HG03196 (cell line): ENCODE measurements around the gene EIF3F.

ENCODE experiments used
- ATAC-seq: cut with Tn5 transposase; IDR thresholded peaks from one replicate; pipeline ENCODE4 v1.9.1; 2021; ENCODE audit not compliant: unreplicated experiment

The EIF3F gene, protein sequence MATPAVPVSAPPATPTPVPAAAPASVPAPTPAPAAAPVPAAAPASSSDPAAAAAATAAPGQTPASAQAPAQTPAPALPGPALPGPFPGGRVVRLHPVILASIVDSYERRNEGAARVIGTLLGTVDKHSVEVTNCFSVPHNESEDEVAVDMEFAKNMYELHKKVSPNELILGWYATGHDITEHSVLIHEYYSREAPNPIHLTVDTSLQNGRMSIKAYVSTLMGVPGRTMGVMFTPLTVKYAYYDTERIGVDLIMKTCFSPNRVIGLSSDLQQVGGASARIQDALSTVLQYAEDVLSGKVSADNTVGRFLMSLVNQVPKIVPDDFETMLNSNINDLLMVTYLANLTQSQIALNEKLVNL

DNA sequence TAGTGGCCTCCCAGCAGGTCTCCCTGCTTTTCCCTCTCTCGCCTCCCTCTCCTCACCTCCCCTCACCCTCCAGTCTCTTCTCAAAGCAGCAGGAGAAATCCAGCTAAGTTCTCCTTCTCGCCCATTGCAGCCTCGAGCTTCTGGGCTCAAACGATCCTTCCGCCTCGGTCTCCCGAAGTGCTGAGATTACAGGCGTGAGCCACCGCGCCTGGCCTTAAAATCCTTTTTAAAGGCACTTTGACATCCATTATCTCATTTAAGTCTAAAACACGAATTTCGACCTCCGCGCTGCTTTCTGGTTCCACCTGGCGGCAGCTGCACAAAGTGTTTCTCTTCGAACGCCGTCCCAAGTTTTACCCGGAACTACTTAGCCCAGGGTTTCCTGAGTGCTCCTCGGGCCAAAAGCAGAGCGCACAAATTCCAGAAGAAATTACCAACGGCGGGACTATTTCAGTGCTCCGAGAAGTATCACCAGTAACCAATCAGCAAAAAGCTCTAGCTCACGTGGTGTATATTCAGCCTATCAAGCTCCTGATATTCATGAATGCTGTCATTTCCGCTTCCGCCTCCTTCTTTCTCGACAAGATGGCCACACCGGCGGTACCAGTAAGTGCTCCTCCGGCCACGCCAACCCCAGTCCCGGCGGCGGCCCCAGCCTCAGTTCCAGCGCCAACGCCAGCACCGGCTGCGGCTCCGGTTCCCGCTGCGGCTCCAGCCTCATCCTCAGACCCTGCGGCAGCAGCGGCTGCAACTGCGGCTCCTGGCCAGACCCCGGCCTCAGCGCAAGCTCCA is at the start of gene EIF3F:
Gene EIF3F, plus strand, starts transcription at position 570 of the 792 bp plus-strand sequence. Its CDS starts 16 bp downstream, at position 586.
- ATAC-seq: peak; percentile 98

DNA sequence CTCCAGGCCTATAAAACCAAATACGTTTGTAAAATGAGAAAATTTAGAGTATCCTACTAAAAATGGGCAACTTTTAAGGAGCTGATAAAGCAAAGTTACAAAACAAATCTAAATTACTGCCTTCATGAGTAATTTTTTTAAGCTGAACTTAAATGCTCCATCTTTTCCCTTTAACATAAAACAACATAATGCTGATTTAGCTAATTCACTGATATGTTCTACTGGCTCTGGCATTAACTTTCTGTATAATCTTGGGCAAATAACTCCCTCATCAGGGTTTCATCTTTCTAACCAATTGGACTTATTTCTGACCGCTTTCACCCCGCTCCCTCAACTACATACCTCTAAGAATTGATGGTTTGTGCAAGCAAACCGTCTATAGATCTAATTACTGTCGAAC is 46.0 kb upstream of the EIF3F start:
- no peak for ATAC-seq

DNA sequence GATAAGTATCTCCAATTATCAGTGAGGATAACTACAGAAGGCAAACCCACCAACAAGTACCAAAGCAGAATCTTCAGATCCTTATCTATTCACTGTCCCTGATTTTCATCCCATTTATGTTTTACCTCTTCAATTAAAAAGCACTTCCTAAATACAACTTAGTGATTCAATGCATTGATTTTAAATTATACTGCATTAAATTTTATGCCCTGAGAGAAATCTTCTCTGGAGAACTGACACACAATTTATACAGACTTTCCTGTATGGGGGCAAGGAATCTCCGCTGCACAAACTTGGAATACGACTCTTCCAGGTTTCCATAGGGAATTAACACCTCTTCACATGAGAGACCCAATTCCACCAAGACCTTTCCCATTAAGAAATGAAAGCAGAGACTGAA is 45.5 kb upstream of the EIF3F start, which contains the start of gene OR10A3:
Gene OR10A3, minus strand, starts transcription at position 101 of the 400 bp plus-strand sequence. CDS start 2,188 bp downstream, outside the sequence.
- no peak for ATAC-seq

DNA sequence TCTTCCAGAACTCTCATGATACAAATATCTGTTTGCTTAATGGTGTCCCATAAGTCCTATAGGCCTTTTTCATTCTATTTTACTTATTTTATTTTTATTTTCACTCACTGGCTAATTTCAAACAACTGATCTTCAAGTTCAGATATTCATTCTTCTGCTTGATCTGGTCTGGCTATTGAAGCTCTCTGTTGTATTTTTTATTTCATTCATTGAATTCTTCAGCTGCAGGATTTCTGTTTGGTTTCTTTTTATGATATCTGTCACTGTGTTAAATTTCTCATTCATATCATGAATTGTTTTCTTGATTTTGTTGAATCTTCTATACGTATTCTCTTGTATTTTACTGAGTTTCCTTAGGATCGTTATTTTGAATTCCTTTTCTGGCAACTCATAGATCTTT is 43.0 kb upstream of the EIF3F start:
- ATAC-seq: no peak

DNA sequence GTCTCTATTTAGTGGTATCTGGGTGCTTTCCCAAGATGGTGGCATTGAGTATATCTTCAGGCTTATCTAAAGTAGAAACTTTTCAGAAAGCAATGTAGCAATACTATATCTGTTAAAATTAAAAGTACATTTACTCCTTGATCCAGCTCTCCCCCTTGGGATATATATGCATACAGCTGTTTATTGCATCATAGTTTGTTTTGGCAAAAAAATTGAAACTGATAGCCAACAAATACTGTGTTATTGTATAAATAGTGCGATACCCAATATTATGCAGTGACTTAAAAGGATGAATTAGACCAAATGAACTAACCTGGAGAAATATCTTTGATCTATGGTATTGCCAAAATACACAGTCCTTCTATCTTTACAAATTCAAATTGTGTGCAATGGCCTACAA is 37.2 kb upstream of the EIF3F start:
- no peak for ATAC-seq

DNA sequence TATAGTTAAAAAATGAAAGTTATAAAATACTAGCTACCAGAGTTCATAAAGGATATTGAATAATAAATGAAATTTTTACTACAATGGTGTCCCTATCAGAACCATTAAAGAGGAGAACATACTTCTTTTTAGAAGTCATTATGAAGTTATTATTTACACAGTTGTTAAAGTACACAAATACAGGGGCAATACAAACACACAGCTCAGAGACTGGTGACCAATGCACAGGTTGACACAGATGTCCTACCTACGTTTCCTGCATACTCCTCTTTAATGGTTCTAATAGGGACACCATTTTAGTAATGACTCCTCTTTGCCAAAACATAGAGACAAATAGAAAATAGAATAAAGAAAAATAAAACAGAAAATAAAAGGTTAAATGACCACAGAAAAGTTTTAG is 31.9 kb upstream of the EIF3F start:
- ATAC-seq: no peak

DNA sequence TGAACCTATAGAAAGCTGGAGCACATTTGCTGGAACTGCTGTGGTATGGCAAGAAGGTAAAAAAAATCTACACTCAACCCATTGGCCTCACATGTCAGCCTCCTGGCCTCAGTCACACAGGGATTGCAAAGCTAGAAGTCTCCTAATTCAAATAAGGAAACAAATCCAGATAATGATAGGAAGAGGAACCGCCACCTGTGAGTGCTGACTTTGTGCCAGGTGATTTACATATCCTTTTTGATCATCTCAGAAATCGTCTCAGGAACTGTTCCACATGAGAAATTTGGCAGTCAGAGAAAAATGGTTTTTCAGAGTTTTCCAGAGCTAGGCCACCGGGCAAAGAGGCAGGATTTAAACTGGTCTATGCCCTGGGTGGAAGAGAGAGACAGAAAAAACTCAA is 22.9 kb upstream of the EIF3F start:
- ATAC-seq: no peak

DNA sequence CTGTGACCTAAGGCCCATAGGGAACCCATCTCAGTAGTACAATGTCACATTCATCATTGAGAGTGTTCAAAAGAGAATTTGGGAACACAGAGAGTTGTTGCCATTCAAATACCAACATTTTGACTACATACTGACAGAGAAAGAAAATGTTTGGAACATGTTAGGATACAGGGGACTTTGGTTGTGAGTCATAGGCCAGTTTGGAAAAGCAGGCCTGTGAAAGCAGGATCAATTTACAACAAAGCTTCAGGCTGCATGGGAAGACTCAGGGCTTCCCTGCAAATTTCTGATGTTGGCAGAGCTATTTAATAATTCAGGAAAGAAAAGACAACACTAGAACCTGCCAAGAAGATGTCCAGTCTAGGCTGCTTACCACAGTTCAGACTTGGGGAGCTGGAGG is 22.3 kb upstream of the EIF3F start:
- ATAC-seq: no peak

DNA sequence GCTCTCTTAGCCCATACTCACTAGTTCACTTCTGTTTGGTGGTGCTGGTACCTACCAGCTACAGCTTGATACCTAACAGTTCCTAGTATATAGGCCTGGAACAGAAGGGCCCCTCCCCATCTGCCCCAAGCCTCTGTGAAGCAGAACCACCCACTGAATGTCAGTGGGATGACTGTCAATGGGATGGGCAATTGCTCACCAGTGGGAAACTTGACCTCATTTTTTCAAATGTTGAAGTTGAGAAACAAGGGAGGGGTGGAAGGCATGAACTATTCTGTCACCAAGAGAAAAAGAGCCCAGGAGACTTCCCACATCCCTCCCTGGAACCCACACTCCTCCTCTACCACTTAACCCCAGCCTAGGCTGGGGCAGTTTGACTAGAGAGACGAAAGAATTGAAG is 21.8 kb upstream of the EIF3F start, which contains the start of gene NLRP10:
Gene NLRP10, minus strand, starts transcription at position 62 of the 400 bp plus-strand sequence. CDS start 1,952 bp downstream, outside the sequence.
- no peak for ATAC-seq

DNA sequence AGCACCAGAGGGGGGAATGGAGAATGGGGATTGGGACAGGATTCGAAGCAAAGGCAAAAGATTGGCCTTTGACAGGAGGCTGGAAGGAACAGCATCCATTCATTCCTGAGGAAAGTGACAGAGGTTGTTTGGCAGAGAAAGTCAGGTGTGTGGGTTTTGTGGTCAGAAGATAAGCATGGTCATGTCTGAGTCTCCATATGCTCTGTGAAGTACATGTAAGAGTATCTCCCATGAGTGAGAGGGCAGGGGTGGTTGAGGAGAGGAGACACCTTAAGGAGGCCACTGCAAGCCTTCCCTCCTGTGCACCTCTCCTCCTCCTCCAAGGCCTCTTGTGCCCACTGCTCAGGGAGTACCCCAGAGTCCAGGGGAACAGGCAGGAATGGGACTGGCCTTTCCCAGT is 20.0 kb upstream of the EIF3F start:
- no peak for ATAC-seq

DNA sequence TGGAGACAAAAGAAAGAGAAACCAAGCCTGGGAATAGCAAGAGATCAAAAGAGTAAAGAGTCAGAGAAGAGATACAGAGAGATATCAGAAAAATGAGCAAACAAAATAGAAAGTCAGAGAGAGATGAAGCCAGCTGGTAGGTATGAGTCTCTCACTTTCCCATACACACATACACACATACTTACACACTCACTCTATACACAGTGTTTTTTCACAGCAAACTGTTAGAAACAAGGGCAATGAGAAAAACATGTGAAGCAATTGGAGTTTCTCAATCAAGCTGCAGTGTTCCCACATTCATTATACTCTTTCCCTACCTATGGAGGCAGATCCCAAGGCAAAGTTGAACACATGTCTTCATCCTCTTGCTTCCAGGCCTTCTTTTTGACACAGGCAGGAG is 19.3 kb upstream of the EIF3F start:
- no peak for ATAC-seq

DNA sequence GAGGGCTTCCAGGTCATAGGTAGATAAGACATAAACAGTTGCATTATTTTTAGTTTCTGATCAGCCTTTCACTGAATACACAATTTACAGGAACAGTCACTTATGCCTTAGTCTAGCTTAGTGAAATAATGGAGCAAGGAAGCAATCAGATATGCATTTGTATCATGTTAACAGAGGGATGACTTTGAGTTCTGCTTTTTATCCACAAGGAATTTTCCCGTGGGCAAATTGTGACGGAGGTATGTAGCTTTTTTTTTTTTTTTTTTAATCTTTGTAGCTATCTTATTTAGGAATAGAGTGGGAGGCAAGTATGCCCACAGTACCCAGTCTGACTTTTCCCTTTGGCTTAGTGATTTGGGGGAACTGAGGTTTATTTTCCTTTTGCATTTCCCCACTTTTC is 18.5 kb upstream of the EIF3F start:
- ATAC-seq: no peak

DNA sequence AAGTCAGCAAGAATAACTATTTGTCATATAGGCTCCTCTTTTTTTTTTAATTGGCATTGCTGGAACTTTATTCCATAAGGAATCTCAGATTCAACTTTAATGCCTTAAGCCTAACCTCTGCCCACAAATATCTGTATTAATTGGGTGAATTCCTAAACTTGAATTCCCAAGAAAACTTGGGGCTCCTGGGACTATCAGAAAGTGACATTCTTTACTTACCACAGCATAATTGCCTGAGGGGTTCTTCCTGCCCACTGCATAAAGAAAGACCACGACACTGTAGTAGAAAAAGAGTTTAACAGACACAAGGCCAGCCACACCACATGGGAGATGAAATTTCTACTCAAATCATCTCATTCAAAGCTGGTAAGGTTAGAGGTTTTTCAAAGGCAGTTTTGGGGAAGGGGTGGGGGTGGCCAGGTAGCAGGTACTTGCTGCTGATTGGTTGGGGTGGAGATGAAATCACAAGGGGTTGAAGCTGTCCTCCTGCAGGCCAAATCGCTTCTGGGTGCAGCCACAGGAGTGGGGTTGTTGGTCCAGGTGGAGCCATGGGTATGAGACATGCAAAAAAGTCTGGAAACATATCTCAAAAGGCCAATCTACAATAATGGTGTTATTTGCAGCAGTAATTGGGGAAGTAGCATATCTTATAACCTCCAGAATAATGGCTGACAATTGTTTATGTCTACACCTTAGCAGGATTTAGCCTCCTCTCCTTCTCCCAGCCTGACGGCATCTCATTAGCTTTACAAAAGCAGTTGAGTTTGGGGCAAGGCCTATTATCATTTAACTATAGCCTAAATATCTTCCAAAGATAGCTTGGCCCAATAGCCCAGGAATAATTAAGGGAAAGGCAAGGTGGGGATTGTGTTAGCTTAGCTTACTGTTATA is 17.1 kb upstream of the EIF3F start:
- ATAC-seq: no peak

DNA sequence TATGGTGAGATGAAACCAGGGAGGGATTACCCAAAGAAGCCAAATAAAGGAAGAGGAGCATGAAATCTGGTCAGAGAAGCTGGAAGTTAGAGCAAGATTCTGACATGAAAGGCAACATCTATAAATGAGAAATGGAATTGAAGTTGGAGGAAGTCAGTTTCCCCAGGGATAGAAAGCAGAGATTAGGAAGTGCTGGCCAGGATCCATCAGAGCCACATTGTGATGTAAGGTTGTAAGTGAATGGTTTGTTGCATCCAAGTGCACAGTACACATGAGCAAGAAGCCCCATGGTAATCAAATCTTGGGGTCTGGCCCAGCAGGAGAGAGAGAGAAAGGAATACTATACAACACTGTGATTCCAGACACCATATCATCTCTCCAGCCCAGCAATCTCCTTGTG is 15.3 kb upstream of the EIF3F start:
- no peak for ATAC-seq

DNA sequence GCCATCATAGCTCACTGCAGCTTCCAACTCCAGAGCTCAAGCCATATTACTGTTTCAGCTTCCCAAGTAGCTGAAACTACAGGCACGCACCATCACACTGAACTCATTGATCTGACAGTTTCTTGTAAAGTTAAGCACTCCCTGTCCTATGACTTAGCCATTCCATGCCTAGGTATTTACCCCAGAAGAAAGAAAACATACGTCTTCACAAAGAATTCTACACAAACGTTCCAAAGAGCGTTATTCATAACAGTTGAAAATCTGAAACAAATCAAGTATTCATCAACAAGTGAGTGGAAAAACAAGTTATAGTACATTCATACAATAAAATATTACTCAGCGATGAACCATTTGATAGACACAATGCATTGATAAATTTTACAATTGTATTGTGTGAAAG is 14.1 kb upstream of the EIF3F start:
- ATAC-seq: no peak

DNA sequence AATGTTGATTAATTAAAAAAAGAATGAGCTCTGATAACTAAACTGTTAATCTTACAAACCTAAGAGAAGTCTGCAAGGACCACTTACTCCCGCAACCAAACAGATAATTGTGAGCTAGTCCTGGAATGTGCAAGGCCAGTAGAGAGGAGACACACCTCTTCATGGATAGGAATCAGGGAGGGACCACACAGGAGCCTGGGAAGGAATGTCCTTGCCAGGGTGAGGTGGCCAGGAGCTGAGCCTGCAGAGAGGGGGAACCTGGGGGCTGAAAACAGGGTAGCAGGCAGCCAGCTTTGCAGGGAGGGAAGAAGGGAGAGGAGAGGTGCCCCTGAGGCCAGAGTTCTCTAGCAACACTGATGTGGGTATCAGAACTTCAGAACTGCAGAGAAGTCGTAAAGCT is 12.5 kb upstream of the EIF3F start:
- ATAC-seq: no peak

DNA sequence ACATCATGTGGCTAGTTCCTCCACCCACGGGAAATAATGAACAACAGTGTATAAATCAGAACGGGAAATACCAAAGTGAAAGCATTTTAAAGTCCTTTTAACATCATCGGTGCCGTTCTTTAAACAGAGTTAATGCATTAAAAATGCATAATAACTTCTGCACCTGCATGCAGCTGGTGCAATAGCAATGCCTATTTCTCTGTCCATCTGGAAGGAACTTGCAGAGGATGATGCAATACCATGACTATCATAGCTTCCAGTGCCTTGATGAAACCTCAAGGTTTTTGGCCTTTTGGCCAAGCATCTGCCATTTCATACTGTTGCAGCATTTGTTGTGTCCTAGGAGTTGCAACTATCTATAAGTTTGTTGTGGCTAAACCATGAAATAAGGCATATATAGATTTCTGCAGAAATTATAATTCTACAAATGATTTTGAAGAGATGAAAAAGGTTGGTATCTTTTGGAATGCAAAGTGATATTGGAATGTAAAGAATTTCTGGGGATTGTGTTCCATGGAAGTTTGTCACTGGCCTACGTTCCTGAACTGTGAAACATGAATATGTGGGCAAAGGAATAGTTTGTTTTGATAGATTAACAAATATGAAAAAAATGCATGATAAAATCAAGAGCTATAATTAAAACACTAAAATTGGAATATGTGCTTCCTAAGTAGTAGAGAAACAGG is 9.8 kb upstream of the EIF3F start:
- ATAC-seq: no peak

DNA sequence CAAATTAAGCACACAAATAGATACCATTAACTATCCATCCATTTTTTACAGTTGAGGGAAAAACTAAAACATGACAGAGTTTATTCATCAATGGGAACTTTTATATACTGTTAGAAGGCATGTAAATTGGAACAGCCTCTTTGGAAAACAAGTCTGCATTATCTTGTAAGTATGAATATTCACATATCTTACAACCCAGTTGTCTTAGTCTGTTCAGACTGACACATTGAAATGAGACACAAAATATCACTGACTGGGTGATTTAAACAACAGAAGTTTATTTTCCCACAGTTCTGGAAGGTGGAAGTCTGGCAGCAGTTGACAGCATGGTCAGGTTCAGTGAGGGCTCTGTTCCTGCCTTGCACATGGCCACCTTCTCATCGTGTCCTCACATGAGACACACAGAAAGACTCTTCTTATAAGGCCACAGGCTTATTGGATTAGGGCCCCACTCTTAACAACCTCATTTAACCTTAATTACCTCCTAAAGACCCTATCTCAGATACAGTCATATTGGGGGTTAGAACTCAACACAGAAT is 5.4 kb upstream of the EIF3F start:
- no peak for ATAC-seq

DNA sequence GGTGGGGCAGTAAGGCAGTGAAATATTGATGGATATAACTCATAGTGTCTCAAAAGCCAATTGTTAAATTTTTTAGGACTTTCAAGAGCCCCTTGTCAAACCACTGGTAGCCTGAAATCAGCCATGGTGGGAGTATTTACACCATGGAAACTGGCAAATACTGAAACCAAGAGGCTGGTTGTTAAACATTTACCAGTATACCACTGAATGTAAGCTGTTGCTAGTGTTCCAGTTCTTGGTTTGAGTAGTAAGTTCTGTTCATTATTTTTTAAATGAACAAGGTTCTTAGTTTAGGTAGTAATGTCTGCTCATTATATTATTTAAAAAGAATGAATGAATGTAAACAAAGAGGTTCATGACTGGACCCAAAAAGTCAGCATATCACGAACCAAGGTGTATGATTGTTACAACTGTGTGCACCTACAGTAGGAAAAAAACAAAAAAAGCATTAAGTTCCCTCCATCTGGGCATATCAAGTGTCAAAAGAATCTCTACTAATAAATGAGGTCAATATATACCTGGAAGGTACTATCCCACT is 4.5 kb upstream of the EIF3F start:
- peak; percentile 40 for ATAC-seq
